Right lobe of liver (tissue), 4 donors: ENCODE data around the gene EXOSC7.

ENCODE experiments used
- CTCF ChIP-seq, 4 donors: fragments of 200-600 bp in 3 of 4; fragments of 450-650 bp in 1 of 4; IDR thresholded peaks; one replicate each; pipeline versions ENCODE4 v1.5.1 to v1.8.0; 2016 to 2022; ENCODE audit warnings: antibody characterized with exemption in 4 of 4, mild to moderate bottlenecking in 2 of 4
- POLR2A ChIP-seq: fragments of 450-650 bp; IDR thresholded peaks from one replicate; pipeline ENCODE4 v1.6.1; 2017; ENCODE audit warnings: antibody characterized with exemption, mild to moderate bottlenecking
- donor health status: DM: no; HTN: no; CAD: no.
- donor health status: DM: no; HTN: no; CAD: no.
- donor health status: DM: no; HTN: yes; CAD: no.

- TF ChIP-seq CTCF (IDR thresholded peaks at IDR 0.05) (no peak), POLR2A (no peak)
Measured at GRCh38 chr3:45031531-45031930, 55.5 kb downstream of the EXOSC7 start.
